Body of pancreas (tissue), 4 donors: Measurements from ENCODE around the gene GRM1. TPM values are rescaled to one million over a fixed set of nuclear protein-coding genes. Genes with fewer than 3 reads are reported as not detected.

Experiments used
- ATAC-seq: fragments of 150-250 bp; one replicate; pipeline ENCODE4 v1.9.1; 2016
- DNase-seq, 4 donors: peaks; one replicate each; pipeline ENCODE4 v3.0.0-alpha.2; 2019
- H3K27ac ChIP-seq, 4 donors: fragments of 200-600 bp; sonication (generic); 1 replicate in 3 of 4; 2 replicates in 1 of 4; pipeline versions ENCODE4 v1.5.1 to v1.6.1; 2016 to 2019; ENCODE audit warnings: mild to moderate bottlenecking in 1 of 4, mixed read lengths in 1 of 4, moderate library complexity in 1 of 4
- H3K27me3 ChIP-seq, 2 donors: fragments of 200-600 bp; sonication (generic); one replicate each; pipeline ENCODE4 v1.6.0; 2016; ENCODE audit warnings: mild to moderate bottlenecking in 1 of 2
- H3K36me3 ChIP-seq, 2 donors: fragments of 200-600 bp; sonication (generic); replicated peaks in 1 of 2; 2 replicates each; pipeline ENCODE4 v1.5.1; 2016; ENCODE audit warnings: low read depth in 2 of 2; ENCODE audit not compliant: insufficient read depth in 1 of 2
- H3K4me1 ChIP-seq: fragments of 200-600 bp; sonication (generic); one replicate; pipeline ENCODE4 v1.6.0; 2016
- H3K4me3 ChIP-seq, 2 donors: fragments of 200-600 bp; sonication (generic); 1 replicate in 1 of 2; 2 replicates in 1 of 2; pipeline ENCODE4 v1.5.1; 2016 to 2019
- H3K9me3 ChIP-seq, 3 donors: fragments of 200-600 bp; sonication (generic); 1 replicate in 2 of 3; 2 replicates in 1 of 3; pipeline ENCODE4 v1.5.1; 2016
- CTCF ChIP-seq, 7 experiments: fragments of 450-650 bp in 4 of 7; fragments of 200-600 bp in 3 of 7; sonication (generic) in 3 of 7; IDR thresholded peaks; one replicate each; pipeline ENCODE4 v1.5.1; 2016 to 2019; ENCODE audit warnings: antibody characterized with exemption in 7 of 7
- POLR2A ChIP-seq, 3 donors: fragments of 450-650 bp; IDR thresholded peaks; one replicate each; pipeline ENCODE4 v1.6.1; 2016; ENCODE audit warnings: antibody characterized with exemption in 3 of 3, mild to moderate bottlenecking in 2 of 3
- WGBS, 2 donors: methylation state at CpG; one replicate each; pipeline ENCODE4 v1.1.5; 2017; 5-methylcytosine and 5-hydroxymethylcytosine counted together
- intact Hi-C: fragments of 100-400 bp; cut with DNase I; formaldehyde crosslinking; loops from one replicate; pipeline ENCODE4 v1.15.1; 2023
- total RNA-seq, 2 donors: library from RNA; depleted of rRNA; stranded (reverse); fragments of >200 nt; gene quantifications; one replicate each; pipeline ENCODE4 v1.1.0, GENCODE V29; 2016

Gene GRM1
- total RNA-seq, 2 donors from 2014 or later, result under 0.01 TPM; not detected in 1

GRCh38 chr6:146191166-146191565 lies 162.3 kb downstream of the GRM1 start:
- no peak for ATAC-seq
- no peaks in the 10 kb centered on the region for H3K27me3 ChIP-seq
- no peaks in the 10 kb centered on the region for H3K9me3 ChIP-seq
- intact Hi-C loops, result no loop called here
- no peaks in the 10 kb centered on the region for H3K4me1 ChIP-seq
- H3K36me3 ChIP-seq, result no peaks in the 10 kb centered on the region
- WGBS, 2 donors, result 60 to 64% methylated on average over 3 of the region's 3 CpGs
- TF ChIP-seq CTCF (IDR thresholded peaks at IDR 0.05), result no peak
- no peak for TF ChIP-seq POLR2A (IDR thresholded peaks at IDR 0.05)
- H3K27ac ChIP-seq, result no peak overlapping the region
- DNase-seq, result no peak
- no peak overlapping the region for H3K4me3 ChIP-seq

GRCh38 chr6:146191612-146192011 lies 162.8 kb downstream of the GRM1 start:
- ATAC-seq (no peak), DNase-seq (no peak)
- 18 to 23% methylated on average over 2 of the region's 2 CpGs for WGBS, 2 donors
- no peaks in the 10 kb centered on the region for H3K9me3 ChIP-seq
- no peaks in the 10 kb centered on the region for H3K4me1 ChIP-seq
- no peak overlapping the region for H3K4me3 ChIP-seq
- H3K27ac ChIP-seq, result no peak overlapping the region
- no peaks in the 10 kb centered on the region for H3K36me3 ChIP-seq
- no peaks in the 10 kb centered on the region for H3K27me3 ChIP-seq
- no peak for TF ChIP-seq POLR2A (IDR thresholded peaks at IDR 0.05)
- no peak for TF ChIP-seq CTCF (IDR thresholded peaks at IDR 0.05)
- intact Hi-C loops, result no loop called here

GRCh38 chr6:146194434-146194833 lies 165.6 kb downstream of the GRM1 start:
- Histone ChIP-seq H3K36me3 (no peaks in the 10 kb centered on the region), H3K9me3 (no peaks in the 10 kb centered on the region), H3K4me3 (no peak overlapping the region), H3K27me3 (no peaks in the 10 kb centered on the region), H3K27ac (no peak overlapping the region), H3K4me1 (no peaks in the 10 kb centered on the region)
- no peak for TF ChIP-seq CTCF (IDR thresholded peaks at IDR 0.05)
- 44 to 45% methylated on average over 4 of the region's 4 CpGs for WGBS, 2 donors
- intact Hi-C loops, result no loop called here
- no peak for DNase-seq
- ATAC-seq, result no peak

- intact Hi-C loops, result no loop called here
- Histone ChIP-seq H3K4me1 (no peaks in the 10 kb centered on the region), H3K36me3 (no peaks in the 10 kb centered on the region), H3K4me3 (no peak overlapping the region), H3K27me3 (no peaks in the 10 kb centered on the region), H3K9me3 (no peaks in the 10 kb centered on the region), H3K27ac (no peak overlapping the region)
- no peak for TF ChIP-seq CTCF (IDR thresholded peaks at IDR 0.05)
- TF ChIP-seq POLR2A (IDR thresholded peaks at IDR 0.05), result no peak
- WGBS, 2 donors, result 36 to 54% methylated on average over 2 of the region's 2 CpGs
- ATAC-seq, result no peak
- no peak for DNase-seq
Measured at GRCh38 chr6:146200176-146200575, 171.3 kb downstream of the GRM1 start.

GRCh38 chr6:146202570-146202969 lies 173.7 kb downstream of the GRM1 start:
- no peaks in the 10 kb centered on the region for H3K9me3 ChIP-seq
- no peak overlapping the region for H3K27ac ChIP-seq
- no peaks in the 10 kb centered on the region for H3K4me1 ChIP-seq
- intact Hi-C loops, result no loop called here
- TF ChIP-seq POLR2A (IDR thresholded peaks at IDR 0.05), result no peak
- TF ChIP-seq CTCF (IDR thresholded peaks at IDR 0.05), result no peak
- no peak overlapping the region for H3K4me3 ChIP-seq
- no peaks in the 10 kb centered on the region for H3K36me3 ChIP-seq
- ATAC-seq (no peak), DNase-seq (no peak)
- H3K27me3 ChIP-seq, result no peaks in the 10 kb centered on the region
- WGBS, 2 donors, result 59 to 67% methylated on average over 9 of the region's 9 CpGs
